ENCODE data around the gene ANKS1B.
A peak's percentile ranks its signal among the peaks of the same experiment; 100 is the strongest.

The ANKS1B gene

GRCh38 chr12:99984271-99985128 lies at the start of gene ANKS1B:
ANKS1B (minus strand) TSS chr12:99984936; CDS start chr12:99984237, 699 bp downstream.
- TF ChIP-seq CTCF (conservative IDR thresholded peaks at IDR 0.05; ENCODE audit: control insufficient read depth, insufficient read depth, low read depth, low read length), result no peak
- H3K4me3 ChIP-seq (ENCODE audit: control insufficient read depth, low read depth, low read length), result peak within 1 kb of the TSS; percentile 61
- DNase-seq (ENCODE audit: low read depth), result peak; percentile 39

GRCh38 chr12:100031836-100032235 lies 47.1 kb upstream of the ANKS1B start:
- no peak overlapping the region for H3K4me3 ChIP-seq (ENCODE audit: control insufficient read depth, low read depth, low read length)
- peak; percentile 79 for DNase-seq (ENCODE audit: low read depth)
- no peak for TF ChIP-seq CTCF (conservative IDR thresholded peaks at IDR 0.05; ENCODE audit: control insufficient read depth, insufficient read depth, low read depth, low read length)

- no peak overlapping the region for H3K4me3 ChIP-seq (ENCODE audit: control insufficient read depth, low read depth, low read length)
- DNase-seq (ENCODE audit: low read depth), result peak; percentile 8
- TF ChIP-seq CTCF (conservative IDR thresholded peaks at IDR 0.05; ENCODE audit: control insufficient read depth, insufficient read depth, low read depth, low read length), result no peak
Measured at GRCh38 chr12:100027671-100028070, 42.9 kb upstream of the ANKS1B start.

- H3K4me3 ChIP-seq (ENCODE audit: control insufficient read depth, low read depth, low read length), result no peak overlapping the region
- DNase-seq (ENCODE audit: low read depth), result no peak
- TF ChIP-seq CTCF (conservative IDR thresholded peaks at IDR 0.05; ENCODE audit: control insufficient read depth, insufficient read depth, low read depth, low read length), result no peak
Measured at GRCh38 chr12:100026241-100026640, 41.5 kb upstream of the ANKS1B start.

GRCh38 chr12:100024974-100025555 lies 40.3 kb upstream of the ANKS1B start:
- DNase-seq (ENCODE audit: low read depth), result peak; percentile 4
- TF ChIP-seq CTCF (conservative IDR thresholded peaks at IDR 0.05; ENCODE audit: control insufficient read depth, insufficient read depth, low read depth, low read length), result no peak
- H3K4me3 ChIP-seq (ENCODE audit: control insufficient read depth, low read depth, low read length), result no peak overlapping the region

GRCh38 chr12:100020370-100020769 lies 35.6 kb upstream of the ANKS1B start:
- H3K4me3 ChIP-seq (ENCODE audit: control insufficient read depth, low read depth, low read length), result no peak overlapping the region
- TF ChIP-seq CTCF (conservative IDR thresholded peaks at IDR 0.05; ENCODE audit: control insufficient read depth, insufficient read depth, low read depth, low read length), result no peak
- peak; percentile 21 for DNase-seq (ENCODE audit: low read depth)

All from fibroblast of mammary gland (primary cell).